HepG2 (cell line): Measurements from ENCODE around the gene FNDC4. TPM values are rescaled to one million over a fixed set of nuclear protein-coding genes. Genes with fewer than 3 reads are reported as not detected.
A peak's percentile ranks its signal among the peaks of the same experiment; 100 is the strongest.

Experiments used
- AGO2 ChIP-seq: fragments of 200-400 bp; formaldehyde crosslinking; optimal IDR thresholded peaks from 2 replicates; pipeline ENCODE3; 2017; ENCODE audit warnings: mild to moderate bottlenecking, low read depth, low read length, moderate library complexity
- ARID2 ChIP-seq: sonication (generic); formaldehyde crosslinking; IDR thresholded peaks from 2 replicates; pipeline ENCODE4 v1.8.1; 2022; ENCODE audit warnings: mild to moderate bottlenecking, missing genetic modification reagents, borderline replicate concordance
- GATAD2A ChIP-seq: IDR thresholded peaks from 2 replicates; pipeline ENCODE4 v1.6.1; 2016
- IRF2 ChIP-seq: IDR thresholded peaks from 2 replicates; pipeline ENCODE4 v1.6.1; 2018; ENCODE audit warnings: missing genetic modification reagents, missing compliant biosample characterization
- MAFF ChIP-seq: IDR thresholded peaks from 2 replicates; pipeline ENCODE4 v1.6.1; 2011; ENCODE audit warnings: low read depth, low read length, improper control_type of control experiment
- TMF1 ChIP-seq: sonication (generic); formaldehyde crosslinking; IDR thresholded peaks from 2 replicates; pipeline ENCODE4 v1.8.1; 2022; ENCODE audit warnings: low read depth, missing genetic modification reagents
- TOPORS ChIP-seq: sonication (generic); formaldehyde crosslinking; IDR thresholded peaks from 2 replicates; pipeline ENCODE4 v1.8.0; 2023; ENCODE audit warnings: mild to moderate bottlenecking, missing genetic modification reagents
- ZFP36 ChIP-seq: fragments of 150-350 bp; IDR thresholded peaks from 2 replicates; pipeline ENCODE4 v1.6.1; 2018; ENCODE audit warnings: borderline replicate concordance, low read length, low read depth; ENCODE audit not compliant: partially characterized antibody
- ZKSCAN8 ChIP-seq: IDR thresholded peaks from 2 replicates; pipeline ENCODE4 v1.6.1; 2016; ENCODE audit warnings: borderline replicate concordance, missing genetic modification reagents, missing compliant biosample characterization
- ZNF10 ChIP-seq: sonication (generic); formaldehyde crosslinking; IDR thresholded peaks from 2 replicates; pipeline ENCODE4 v1.4.0; 2020; ENCODE audit warnings: mild to moderate bottlenecking, low read depth, missing genetic modification reagents, borderline replicate concordance
- ZNF790 ChIP-seq: sonication (generic); formaldehyde crosslinking; IDR thresholded peaks from 2 replicates; pipeline ENCODE4 v1.8.0; 2022; ENCODE audit warnings: missing genetic modification reagents, mild to moderate bottlenecking, borderline replicate concordance
- ZNF883 ChIP-seq: sonication (generic); formaldehyde crosslinking; IDR thresholded peaks from 2 replicates; pipeline ENCODE4 v1.5.1; 2020; ENCODE audit warnings: mild to moderate bottlenecking, missing genetic modification reagents; ENCODE audit errors: not compliant biosample characterization
- ZSCAN30 ChIP-seq: sonication (generic); formaldehyde crosslinking; IDR thresholded peaks from 2 replicates; pipeline ENCODE4 v1.5.0; 2020; ENCODE audit warnings: mild to moderate bottlenecking, missing genetic modification reagents
- polyA plus RNA-seq, 8 experiments: library from polyadenylated mRNA; depleted of rRNA in 3 of 8; stranded (reverse) in 7 of 8; unstranded in 1 of 8; fragments of >200 nt; fragmentation: Illumina TruSeq in 4 of 8; extraction: Trizol in 4 of 8; gene quantifications; 2 replicates each; pipeline versions ENCODE4 v1.2.1 to v1.2.3, GENCODE V29; 2011 to 2016; ENCODE audit warnings: low read depth in 4 of 8, missing spikeins in 1 of 8, mixed read lengths in 1 of 8; ENCODE audit not compliant: insufficient read depth in 1 of 8
- total RNA-seq, 5 experiments: library from RNA; depleted of rRNA; stranded (reverse); fragments of >200 nt; fragmentation: Illumina TruSeq; extraction: Trizol; gene quantifications; 2 replicates each; pipeline ENCODE4 v1.2.3, GENCODE V29; 2016; ENCODE audit warnings: low read depth in 1 of 5
- TF ChIP-seq, protein P1 (sequence below): sonication (generic); formaldehyde crosslinking; IDR thresholded peaks from 2 replicates; pipeline ENCODE4 v1.4.0; 2020; ENCODE audit warnings: missing genetic modification reagents
- TF ChIP-seq, protein P2 (sequence below): sonication (generic); formaldehyde crosslinking; IDR thresholded peaks from 2 replicates; pipeline ENCODE4 v1.4.0; 2020; ENCODE audit warnings: missing genetic modification reagents, borderline replicate concordance
- TF ChIP-seq, protein P3 (sequence below): sonication (generic); formaldehyde crosslinking; IDR thresholded peaks from 2 replicates; pipeline ENCODE4 v1.8.0; 2022; ENCODE audit warnings: missing genetic modification reagents, low read depth, mild to moderate bottlenecking, borderline replicate concordance
- TF ChIP-seq, protein P4 (sequence below): sonication (generic); formaldehyde crosslinking; IDR thresholded peaks from 2 replicates; pipeline ENCODE4 v1.5.1; 2020; ENCODE audit warnings: mild to moderate bottlenecking, missing genetic modification reagents, borderline replicate concordance

The FNDC4 gene
- total and polyA plus RNA-seq, 2 of the 13 experiments (the other 11 are each of a cell fraction or from before 2014, with no cell fraction given), result 9.0 to 17.4 TPM

DNA sequence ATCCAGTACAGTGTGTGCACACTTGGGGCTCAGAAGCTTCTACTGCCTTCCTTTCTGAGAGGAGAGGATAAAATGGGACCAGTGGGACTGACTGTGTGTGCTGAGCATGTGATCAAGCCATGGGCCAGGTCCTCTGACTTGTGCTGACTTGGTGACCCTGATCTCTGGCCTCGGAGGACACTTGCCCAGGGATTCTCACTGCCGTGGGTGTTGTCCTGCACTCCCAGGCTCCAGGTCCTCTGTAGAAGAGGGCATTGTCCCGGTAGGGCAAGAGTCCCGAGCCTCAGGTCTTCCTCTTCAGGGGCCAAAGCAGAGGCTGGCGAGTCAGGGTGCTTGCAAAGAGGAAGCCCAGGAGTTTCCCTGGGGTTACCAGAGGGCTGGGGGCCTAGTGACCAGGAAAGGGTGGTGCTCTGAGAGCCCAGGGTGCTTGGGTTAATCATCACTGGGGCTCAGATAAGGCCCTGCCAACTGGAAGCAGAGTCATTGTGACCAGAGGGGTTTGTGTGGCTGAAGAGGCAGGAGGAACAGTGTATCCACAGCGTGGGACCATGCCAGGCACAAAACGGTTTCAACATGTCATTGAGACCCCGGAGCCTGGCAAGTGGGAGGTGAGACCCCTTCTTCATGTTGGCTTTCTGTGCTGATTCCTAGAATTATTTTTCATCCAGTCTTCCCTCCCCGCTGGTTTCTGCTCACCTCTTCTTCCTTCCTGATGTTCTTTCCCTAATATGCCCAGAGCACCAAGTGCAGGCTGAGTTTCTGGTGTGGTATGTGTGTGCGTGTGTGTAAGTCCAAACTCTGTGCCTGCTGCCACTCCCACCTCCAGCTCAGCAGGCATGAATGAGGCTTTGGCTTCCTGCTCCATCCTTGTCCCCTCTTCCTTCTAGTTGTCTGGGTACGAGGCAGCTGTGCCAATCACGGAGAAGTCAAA lies 1.6 kb upstream of the FNDC4 start, which contains the start of gene GCKR (continued):
- TF ChIP-seq, protein P1, sequence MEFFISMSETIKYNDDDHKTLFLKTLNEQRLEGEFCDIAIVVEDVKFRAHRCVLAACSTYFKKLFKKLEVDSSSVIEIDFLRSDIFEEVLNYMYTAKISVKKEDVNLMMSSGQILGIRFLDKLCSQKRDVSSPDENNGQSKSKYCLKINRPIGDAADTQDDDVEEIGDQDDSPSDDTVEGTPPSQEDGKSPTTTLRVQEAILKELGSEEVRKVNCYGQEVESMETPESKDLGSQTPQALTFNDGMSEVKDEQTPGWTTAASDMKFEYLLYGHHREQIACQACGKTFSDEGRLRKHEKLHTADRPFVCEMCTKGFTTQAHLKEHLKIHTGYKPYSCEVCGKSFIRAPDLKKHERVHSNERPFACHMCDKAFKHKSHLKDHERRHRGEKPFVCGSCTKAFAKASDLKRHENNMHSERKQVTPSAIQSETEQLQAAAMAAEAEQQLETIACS (CRISPR knock-in tag), result no peak
- TF ChIP-seq MAFF (peak; percentile 13; the same call in 1 of the 2 replicates), ZNF790 (no peak), ZNF883 (no peak), GATAD2A (peak; percentile 89), ZNF10 (CRISPR knock-in tag) (no peak), ZSCAN30 (CRISPR knock-in tag) (no peak), IRF2 (CRISPR knock-in tag) (peak; percentile 62; the same call in 1 of the 2 replicates), AGO2 (no peak), ZKSCAN8 (CRISPR knock-in tag) (peak; percentile 73; the same call in 1 of the 2 replicates), ZFP36 (no peak), ARID2 (peak; percentile 93; the same call in 1 of the 2 replicates), TOPORS (CRISPR knock-in tag) (peak; percentile 76; the same call in 1 of the 2 replicates), TMF1 (peak; percentile 22; the same call in 1 of the 2 replicates)
- TF ChIP-seq, protein P2, sequence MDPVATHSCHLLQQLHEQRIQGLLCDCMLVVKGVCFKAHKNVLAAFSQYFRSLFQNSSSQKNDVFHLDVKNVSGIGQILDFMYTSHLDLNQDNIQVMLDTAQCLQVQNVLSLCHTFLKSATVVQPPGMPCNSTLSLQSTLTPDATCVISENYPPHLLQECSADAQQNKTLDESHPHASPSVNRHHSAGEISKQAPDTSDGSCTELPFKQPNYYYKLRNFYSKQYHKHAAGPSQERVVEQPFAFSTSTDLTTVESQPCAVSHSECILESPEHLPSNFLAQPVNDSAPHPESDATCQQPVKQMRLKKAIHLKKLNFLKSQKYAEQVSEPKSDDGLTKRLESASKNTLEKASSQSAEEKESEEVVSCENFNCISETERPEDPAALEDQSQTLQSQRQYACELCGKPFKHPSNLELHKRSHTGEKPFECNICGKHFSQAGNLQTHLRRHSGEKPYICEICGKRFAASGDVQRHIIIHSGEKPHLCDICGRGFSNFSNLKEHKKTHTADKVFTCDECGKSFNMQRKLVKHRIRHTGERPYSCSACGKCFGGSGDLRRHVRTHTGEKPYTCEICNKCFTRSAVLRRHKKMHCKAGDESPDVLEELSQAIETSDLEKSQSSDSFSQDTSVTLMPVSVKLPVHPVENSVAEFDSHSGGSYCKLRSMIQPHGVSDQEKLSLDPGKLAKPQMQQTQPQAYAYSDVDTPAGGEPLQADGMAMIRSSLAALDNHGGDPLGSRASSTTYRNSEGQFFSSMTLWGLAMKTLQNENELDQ (CRISPR knock-in tag), result no peak
- TF ChIP-seq, protein P3, sequence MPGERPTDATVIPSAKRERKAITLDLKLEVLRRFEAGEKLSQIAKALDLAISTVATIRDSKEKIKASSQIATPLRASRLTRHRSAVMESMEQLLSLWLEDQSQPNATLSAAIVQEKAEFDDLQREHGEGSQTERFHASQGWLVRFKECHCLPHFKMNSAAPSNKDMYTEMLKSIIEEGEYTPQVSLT (CRISPR knock-in tag), result no peak; the same call in 1 of the 2 replicates
- TF ChIP-seq, protein P4, sequence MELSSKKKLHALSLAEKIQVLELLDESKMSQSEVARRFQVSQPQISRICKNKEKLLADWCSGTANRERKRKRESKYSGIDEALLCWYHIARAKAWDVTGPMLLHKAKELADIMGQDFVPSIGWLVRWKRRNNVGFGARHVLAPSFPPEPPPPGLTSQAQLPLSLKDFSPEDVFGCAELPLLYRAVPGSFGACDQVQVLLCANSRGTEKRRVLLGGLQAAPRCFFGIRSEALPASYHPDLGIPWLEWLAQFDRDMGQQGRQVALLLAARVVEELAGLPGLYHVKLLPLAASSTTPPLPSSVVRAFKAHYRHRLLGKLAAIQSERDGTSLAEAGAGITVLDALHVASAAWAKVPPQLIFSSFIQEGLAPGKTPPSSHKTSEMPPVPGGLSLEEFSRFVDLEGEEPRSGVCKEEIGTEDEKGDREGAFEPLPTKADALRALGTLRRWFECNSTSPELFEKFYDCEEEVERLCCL (CRISPR knock-in tag), result no peak
